NCI-H1694 treated with DMSO at 0.1 percent for 48 hours (cell line): ENCODE results near the gene STAT1.
"Not testable (repeated sequence)": the region's sequence is repeated elsewhere in the genome, so short reads cannot be mapped to it uniquely, and the experiment has no call there.

Experiments used
- DNase-seq: peaks from one replicate; lab custom pipeline; 2025; lab: John Stamatoyannopoulos, UW

The STAT1 gene

GRCh38 chr2:191006997-191007783, 6.8 kb downstream of the STAT1 start:
- no peak for DNase-seq

- DNase-seq: no peak
Observed at GRCh38 chr2:191006297-191006696, 7.7 kb downstream of the STAT1 start.

DNA sequence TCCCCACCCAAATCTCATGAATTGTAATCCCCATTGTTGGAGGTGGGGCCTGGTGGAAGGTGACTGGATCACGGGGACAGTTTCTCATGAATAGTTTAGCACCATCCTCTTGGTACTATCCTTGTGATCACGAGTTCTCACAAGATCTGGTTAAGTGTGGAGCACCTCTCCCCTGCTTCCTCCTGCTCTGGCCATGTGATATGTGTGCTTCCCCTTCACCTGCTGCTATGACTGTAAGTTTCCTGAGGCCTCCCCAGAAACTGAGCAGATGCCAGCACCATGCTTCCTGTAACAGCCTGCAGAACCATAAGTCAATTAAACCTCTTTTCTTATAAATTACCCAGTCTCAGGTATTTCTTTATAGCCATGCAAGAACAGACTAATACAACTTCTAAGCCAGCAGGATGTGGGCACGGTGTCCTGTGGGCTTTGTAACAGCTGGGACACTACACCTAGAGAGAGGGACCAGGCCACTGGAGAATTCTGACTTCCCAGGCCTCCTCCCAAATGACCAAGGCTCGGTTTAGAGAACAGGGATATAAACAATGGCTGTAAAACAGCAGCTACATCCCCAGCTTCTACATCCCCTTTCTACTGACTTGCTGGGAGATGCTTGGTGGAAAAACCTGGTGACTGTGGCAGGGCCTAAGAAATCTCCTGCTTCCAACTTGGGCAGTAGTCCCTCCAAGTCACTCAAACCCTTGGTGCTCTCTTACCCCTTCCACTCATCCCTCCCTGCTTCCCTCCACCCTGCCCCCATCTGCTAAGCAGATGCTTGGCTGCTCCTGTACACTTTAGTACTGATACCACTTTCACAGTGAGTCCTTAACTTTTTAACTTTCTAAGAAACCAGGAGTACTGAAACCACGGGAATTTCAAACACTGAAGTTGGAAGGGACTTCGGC, 10.3 kb downstream of the STAT1 start:
- no peak for DNase-seq

GRCh38 chr2:191001624-191002023, 12.3 kb downstream of the STAT1 start:
- no peak for DNase-seq

GRCh38 chr2:191001032-191001431, 12.9 kb downstream of the STAT1 start:
- no peak for DNase-seq

DNA sequence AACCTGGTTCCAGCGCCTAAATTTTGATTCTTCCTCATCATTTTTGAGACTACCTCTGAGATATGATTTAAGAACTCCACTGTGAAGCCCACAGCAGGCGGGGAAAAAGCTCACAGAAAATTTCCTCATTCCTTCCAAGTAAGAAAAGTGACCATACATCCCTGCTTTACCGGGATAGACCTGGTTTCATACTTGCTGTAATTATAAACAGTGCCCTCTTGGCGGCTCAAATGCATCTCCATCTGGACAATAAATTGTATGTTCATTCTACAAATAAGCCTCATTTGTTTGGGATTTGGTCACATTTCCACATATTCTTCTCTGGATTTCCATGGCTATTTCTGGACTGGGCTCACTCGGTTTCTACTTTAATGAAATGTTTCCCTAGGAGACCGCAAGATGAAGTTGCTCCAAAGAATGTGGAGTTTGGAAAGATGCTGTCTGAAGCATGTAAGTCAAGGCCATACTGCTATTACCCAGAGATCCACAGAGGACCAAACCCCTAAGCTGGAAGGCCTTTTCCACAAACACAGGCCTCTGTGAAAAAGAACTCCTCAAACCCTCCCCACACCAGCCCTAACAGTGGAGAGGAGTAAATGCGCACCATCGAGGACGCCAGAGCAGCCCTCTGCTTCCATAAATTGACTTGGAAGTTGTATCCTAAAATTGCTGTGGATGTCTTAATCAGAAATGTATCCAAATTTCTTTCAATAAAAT, 13.9 kb downstream of the STAT1 start:
- DNase-seq: no peak

DNA sequence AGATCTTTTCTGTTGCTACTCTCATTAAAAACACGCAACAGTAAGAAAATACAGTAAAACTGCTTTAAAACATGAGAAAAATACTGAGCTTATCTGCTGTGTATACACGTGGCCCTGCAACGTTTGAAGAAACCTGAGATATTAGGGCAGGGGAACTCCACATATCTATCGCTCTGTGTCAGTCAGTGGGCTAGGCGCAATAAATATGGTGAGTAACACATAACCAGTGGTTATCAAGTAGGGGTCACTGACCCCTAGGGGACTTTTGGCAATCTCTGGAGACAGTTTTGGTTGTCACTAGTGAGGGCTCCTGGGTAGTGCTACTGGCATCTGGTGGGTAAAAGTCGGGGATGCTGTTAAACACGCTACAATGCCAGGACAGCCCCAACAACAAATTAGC, 14.9 kb downstream of the STAT1 start:
- DNase-seq: no peak

DNA sequence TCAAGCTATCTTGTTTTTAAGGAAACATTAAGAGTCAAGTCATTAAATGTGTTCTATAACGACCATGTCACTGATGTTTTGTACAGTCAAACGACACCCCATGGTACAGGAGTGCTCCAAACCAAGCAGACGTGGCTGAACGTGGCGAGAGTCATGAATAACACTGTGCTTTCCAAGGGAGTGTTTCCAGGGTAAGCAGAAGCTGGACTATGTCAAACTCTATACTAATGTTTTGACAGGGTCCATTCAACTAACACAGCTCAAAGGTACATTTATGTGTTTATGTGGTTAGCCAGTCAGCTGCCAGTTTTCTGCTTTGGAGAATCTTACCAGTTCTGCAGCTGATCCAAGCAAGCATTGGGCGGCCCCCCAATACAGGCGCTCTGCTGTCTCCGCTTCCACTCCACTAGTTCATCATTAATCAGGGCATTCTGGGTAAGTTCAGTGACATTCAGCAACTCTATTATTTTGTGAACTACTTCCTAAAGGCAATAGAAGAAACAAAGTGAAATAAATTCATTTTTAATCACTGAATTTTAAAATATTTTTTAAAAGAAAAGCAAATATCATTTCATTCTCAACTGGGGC, 16.4 kb downstream of the STAT1 start:
- DNase-seq: no peak

- DNase-seq: no peak
Observed at GRCh38 chr2:190996947-190997346, 17.0 kb downstream of the STAT1 start.

DNA sequence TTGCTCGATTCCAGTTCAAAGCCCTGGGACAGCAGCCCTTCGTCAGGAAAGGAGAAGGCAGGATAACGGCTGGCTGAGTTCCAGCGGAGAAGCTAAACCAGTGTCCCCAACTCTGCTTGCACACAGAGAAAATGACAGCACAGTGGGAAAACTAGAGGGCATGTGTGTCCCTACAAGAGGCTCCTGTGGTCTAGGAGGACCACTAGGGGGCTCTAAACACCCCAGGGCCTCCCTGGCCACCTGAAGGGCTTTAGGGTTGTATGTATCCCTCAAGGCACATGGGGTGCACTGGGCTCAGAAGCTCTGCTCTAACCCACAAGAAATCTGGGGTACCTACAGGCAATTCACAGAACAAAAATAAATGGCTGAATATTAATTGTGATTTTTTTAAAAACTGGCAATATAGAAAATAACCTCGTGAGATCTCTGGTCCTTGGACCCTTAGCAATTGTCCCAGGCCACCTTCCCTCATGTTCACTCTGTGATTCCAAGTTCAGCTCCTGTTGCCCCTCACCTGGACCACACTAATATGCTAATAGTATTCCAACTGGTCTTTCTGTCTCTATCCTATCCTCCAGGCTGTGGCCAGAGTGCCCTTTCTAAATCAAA, 17.5 kb downstream of the STAT1 start:
- peak; percentile 4 for DNase-seq

DNA sequence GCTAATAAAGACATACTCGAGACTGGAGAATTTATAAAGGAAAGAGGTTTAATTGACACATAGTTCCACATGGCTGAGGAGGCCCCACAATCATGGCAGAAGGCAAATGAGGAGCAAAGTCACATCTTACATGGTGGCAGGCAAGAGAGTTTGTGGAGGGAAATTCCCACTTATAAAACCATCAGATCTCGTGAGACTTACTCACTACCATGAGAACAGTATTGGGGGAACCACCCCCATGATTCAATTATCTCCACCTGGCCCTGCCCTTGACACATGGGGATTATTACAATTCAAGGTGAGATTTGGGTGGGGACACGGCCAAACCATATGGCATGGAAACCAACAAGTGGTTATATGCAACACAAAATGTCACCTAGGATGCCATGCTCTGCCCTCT, 18.7 kb downstream of the STAT1 start:
- not testable (repeated sequence) for DNase-seq

DNA sequence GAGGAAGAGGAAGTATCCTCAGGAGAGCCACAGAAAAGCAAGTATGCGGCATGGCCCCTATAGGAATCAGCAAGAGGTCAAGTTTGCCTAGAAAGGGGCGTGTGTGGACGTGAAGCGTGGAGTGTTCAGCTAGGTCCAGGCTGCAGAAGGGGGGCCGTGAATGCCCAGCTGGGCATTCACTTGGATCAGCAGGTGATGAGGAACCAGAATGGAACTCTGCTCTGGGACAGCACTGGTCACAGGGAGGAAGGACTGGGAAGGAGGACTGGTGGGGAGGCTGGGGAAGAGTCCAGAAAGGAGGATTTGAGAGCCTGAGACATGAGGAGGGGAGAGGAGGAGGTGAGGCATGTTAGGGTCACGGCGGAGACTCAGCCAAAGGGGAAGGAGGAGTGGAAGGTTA, 19.8 kb downstream of the STAT1 start:
- DNase-seq: no peak

DNA sequence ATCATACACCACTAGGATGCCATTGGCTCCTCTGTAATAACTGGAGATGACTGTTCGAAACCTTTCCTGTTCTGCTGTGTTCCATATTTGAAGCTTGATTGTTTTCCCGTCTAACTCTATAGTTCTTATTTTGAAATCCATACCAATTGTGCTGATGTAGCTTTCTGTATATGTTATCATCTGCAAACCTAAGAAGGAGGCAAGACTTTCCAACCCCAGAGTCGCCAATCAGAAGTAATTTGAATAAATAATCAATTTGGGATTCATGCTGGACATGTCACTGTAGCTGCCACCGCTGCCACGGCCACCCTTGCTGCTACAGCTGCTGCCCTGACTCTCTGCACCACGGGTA, 20.7 kb downstream of the STAT1 start:
- DNase-seq: no peak

- DNase-seq: no peak
Observed at GRCh38 chr2:190990132-190990531, 23.8 kb downstream of the STAT1 start.

- DNase-seq: no peak
Observed at GRCh38 chr2:190988910-190989309, 25.1 kb downstream of the STAT1 start.

- DNase-seq: no peak
Observed at GRCh38 chr2:190987938-190988337, 26.0 kb downstream of the STAT1 start.

DNA sequence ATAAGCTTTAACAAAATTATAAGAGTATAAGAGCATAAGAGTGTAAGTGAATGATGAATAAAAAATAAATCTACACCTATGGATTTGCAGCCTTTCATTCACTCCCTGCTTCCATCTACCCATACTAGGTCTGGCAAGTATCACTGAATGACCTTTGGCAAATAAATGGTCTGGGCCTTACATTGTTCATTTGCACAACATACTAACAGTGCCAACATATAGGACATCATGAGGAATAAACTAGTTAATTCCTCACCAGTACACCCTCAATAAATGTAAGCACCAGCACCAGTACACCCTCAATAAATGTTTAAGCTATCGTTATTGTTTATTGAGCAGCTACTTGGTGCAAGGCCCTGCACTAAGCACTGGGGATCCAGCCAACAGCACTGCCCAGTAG, 26.9 kb downstream of the STAT1 start:
- no peak for DNase-seq

GRCh38 chr2:190986221-190986953, 27.6 kb downstream of the STAT1 start:
- no peak for DNase-seq

GRCh38 chr2:190984595-190984994, 29.4 kb downstream of the STAT1 start:
- DNase-seq: no peak

GRCh38 chr2:190982262-190983034, 31.5 kb downstream of the STAT1 start:
- DNase-seq: no peak
